HG02938 (cell line): Measurements from ENCODE around the gene OR1K1.
"Not testable (repeated sequence)": the region's sequence is repeated elsewhere in the genome, so short reads cannot be mapped to it uniquely, and the experiment has no call there.

ENCODE experiments used
- ATAC-seq: cut with Tn5 transposase; IDR thresholded peaks from one replicate; pipeline ENCODE4 v1.9.1; 2021; ENCODE audit warnings: mild to moderate bottlenecking, moderate library complexity; ENCODE audit not compliant: unreplicated experiment

Gene OR1K1

GRCh38 chr9:122810306-122810946 is 10.5 kb downstream of the OR1K1 start:
- peak; percentile 80 for ATAC-seq

GRCh38 chr9:122812736-122813135 is 12.8 kb downstream of the OR1K1 start:
- ATAC-seq, result no peak

- ATAC-seq, result no peak
Observed at GRCh38 chr9:122814545-122814944, 14.6 kb downstream of the OR1K1 start.

GRCh38 chr9:122815544-122815943 is 15.6 kb downstream of the OR1K1 start:
- ATAC-seq, result no peak

- peak; percentile 73 for ATAC-seq
Observed at GRCh38 chr9:122816163-122816867, 16.4 kb downstream of the OR1K1 start.

- no peak for ATAC-seq
Observed at GRCh38 chr9:122819326-122819725, 19.4 kb downstream of the OR1K1 start.

GRCh38 chr9:122819791-122820489 is 20.0 kb downstream of the OR1K1 start:
- no peak for ATAC-seq

GRCh38 chr9:122820490-122820845 is 20.5 kb downstream of the OR1K1 start:
- ATAC-seq, result no peak

- no peak for ATAC-seq
Observed at GRCh38 chr9:122821278-122821943, 21.5 kb downstream of the OR1K1 start.

GRCh38 chr9:122822056-122822455 is 22.1 kb downstream of the OR1K1 start:
- no peak for ATAC-seq

GRCh38 chr9:122822938-122823337 is 23.0 kb downstream of the OR1K1 start:
- no peak for ATAC-seq

GRCh38 chr9:122827761-122828093 is 27.8 kb downstream of the OR1K1 start:
- ATAC-seq, result peak; percentile 5

GRCh38 chr9:122828965-122829284 is 29.0 kb downstream of the OR1K1 start:
- not testable (repeated sequence) for ATAC-seq

GRCh38 chr9:122832194-122832593 is 32.3 kb downstream of the OR1K1 start:
- no peak for ATAC-seq

- no peak for ATAC-seq
Observed at GRCh38 chr9:122835313-122835731, 35.4 kb downstream of the OR1K1 start.

GRCh38 chr9:122837266-122837850 is 37.4 kb downstream of the OR1K1 start:
- no peak for ATAC-seq

- ATAC-seq, result not testable (repeated sequence)
Observed at GRCh38 chr9:122838441-122838840, 38.5 kb downstream of the OR1K1 start.

- ATAC-seq, result no peak
Observed at GRCh38 chr9:122841501-122841900, 41.6 kb downstream of the OR1K1 start.

- no peak for ATAC-seq
Observed at GRCh38 chr9:122844137-122844536, 44.2 kb downstream of the OR1K1 start.

- ATAC-seq, result no peak
Observed at GRCh38 chr9:122845116-122845515, 45.2 kb downstream of the OR1K1 start.

GRCh38 chr9:122846371-122846940 is 46.5 kb downstream of the OR1K1 start:
- ATAC-seq, result no peak
